HG03066 (cell line): ENCODE data around the gene HHEX.
A peak's percentile ranks its signal among the peaks of the same experiment; 100 is the strongest.
"Not testable (repeated sequence)": the region's sequence is repeated elsewhere in the genome, so short reads cannot be mapped to it uniquely, and the experiment has no call there.

Experiments used
- ATAC-seq: cut with Tn5 transposase; IDR thresholded peaks from one replicate; pipeline ENCODE4 v1.9.1; 2021; ENCODE audit warnings: low read depth; ENCODE audit not compliant: unreplicated experiment

Gene HHEX

GRCh38 chr10:92732958-92733357 is 43.2 kb downstream of the HHEX start:
- ATAC-seq, result no peak

DNA sequence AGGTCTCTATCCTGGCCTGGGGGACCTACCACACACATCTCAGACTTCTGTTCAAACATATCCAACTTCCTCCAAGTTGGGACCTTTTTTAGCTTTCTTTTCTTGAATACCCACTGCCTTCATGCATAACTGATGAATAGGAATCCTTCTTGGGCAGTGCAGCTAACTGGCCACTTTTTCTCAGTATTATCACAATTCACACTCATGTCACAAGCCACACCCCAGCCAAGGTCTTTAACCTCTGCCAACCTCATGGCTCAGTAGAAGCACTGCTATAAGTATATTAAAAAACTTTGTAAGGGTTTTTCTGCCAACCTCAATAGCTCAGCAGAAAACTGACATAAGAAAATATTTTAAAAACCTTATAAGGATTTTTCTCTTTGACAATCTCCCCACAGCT is 44.5 kb downstream of the HHEX start:
- no peak for ATAC-seq

- ATAC-seq, result no peak
These were observed 46.2 kb downstream of the HHEX start for GRCh38 chr10:92735938-92736337.

- ATAC-seq, result no peak
These were observed 47.7 kb downstream of the HHEX start for GRCh38 chr10:92737484-92737883.

- no peak for ATAC-seq
These were observed 51.0 kb downstream of the HHEX start for GRCh38 chr10:92740762-92741161.

- not testable (repeated sequence) for ATAC-seq
These were observed 52.0 kb downstream of the HHEX start for GRCh38 chr10:92741741-92742140.

- peak; percentile 98 for ATAC-seq
These were observed 52.8 kb downstream of the HHEX start for GRCh38 chr10:92742331-92743228.
